HCT116 (cell line): ENCODE measurements around the gene DDX27. TPM values are rescaled to one million over a fixed set of nuclear protein-coding genes. Genes with fewer than 3 reads are reported as not detected.
A peak's percentile ranks its signal among the peaks of the same experiment; 100 is the strongest.

ENCODE experiments used
- ATAC-seq: fragments of 200-7000 bp; cut with Tn5 transposase; 2 replicates; pipeline ENCODE4 v1.9.1; 2020; ENCODE audit warnings: mild to moderate bottlenecking, moderate library complexity
- BruUV-seq: library from RNA; stranded (reverse); fragments of 400-500 nt; replicated peaks from 2 replicates; lab custom pipeline; 2021; lab: Mats Ljungman, UMichigan
- CTCF ChIA-PET: fragments of 300-600 bp; sonication (Branson Sonifier 250); formaldehyde crosslinking; loops from one replicate; lab custom pipeline; 2021; ENCODE audit warnings: antibody characterized with exemption; lab: Charles Lee
- POLR2A ChIA-PET: fragments of 300-600, 350-600 bp; sonication (Branson Sonifier 250); formaldehyde crosslinking; loops from one replicate; lab custom pipeline; 2021; ENCODE audit warnings: antibody characterized with exemption; lab: Charles Lee
- RAD21 ChIA-PET, 2 experiments: fragments of 300-600 bp; sonication (Branson Sonifier 250); formaldehyde crosslinking; loops; one replicate each; lab custom pipeline; 2023; ENCODE audit warnings: low total read pairs in 2 of 2; ENCODE audit not compliant: uncharacterized antibody in 2 of 2, unreplicated experiment in 2 of 2, low non-redundant PET in 1 of 2; lab: Charles Lee
- DNase-seq: peaks from one replicate; pipeline ENCODE4 v3.0.0-alpha.2; 2010; ENCODE audit warnings: low read depth, low spot score
- H2AFZ ChIP-seq: fragments of 200-600 bp; shearing (Covaris generic), sonication (generic); 2 replicates; pipeline ENCODE4 v1.6.1; 2017; ENCODE audit warnings: low read depth, mixed run types, mixed read lengths, antibody characterized with exemption, low read length; ENCODE audit not compliant: poor library complexity, severe bottlenecking
- H3K27ac ChIP-seq: 2 replicates; pipeline ENCODE4 v1.5.1; 2012; ENCODE audit warnings: low read depth, low read length
- H3K27me3 ChIP-seq: fragments of 200-600 bp; sonication (generic); 2 replicates; pipeline ENCODE4 v1.6.1; 2016; ENCODE audit warnings: mixed run types, low read length, mixed read lengths; ENCODE audit not compliant: insufficient read depth
- H3K36me3 ChIP-seq, 2 experiments: fragments of 200-500 bp in 1 of 2; fragments of 200-600 bp in 1 of 2; sonication (Bioruptor generic) in 1 of 2; sonication (generic) in 1 of 2; 2 replicates each; pipeline versions ENCODE4 v1.5.1 to v1.6.1; 2014 to 2016; ENCODE audit warnings: low read length in 2 of 2, inconsistent platforms in 1 of 2, mixed read lengths in 1 of 2, mixed run types in 1 of 2; ENCODE audit not compliant: insufficient read depth in 2 of 2, control insufficient read depth in 1 of 2
- H3K4me1 ChIP-seq, 2 experiments: fragments of 200-600 bp in 1 of 2; sonication (generic) in 1 of 2; 2 replicates each; pipeline versions ENCODE4 v1.5.1 to v1.6.1; 2012 to 2017; ENCODE audit warnings: low read length in 2 of 2, inconsistent platforms in 1 of 2, mild to moderate bottlenecking in 1 of 2, mixed read lengths in 1 of 2, mixed run types in 1 of 2, moderate library complexity in 1 of 2; ENCODE audit not compliant: insufficient read depth in 2 of 2, control insufficient read depth in 1 of 2
- H3K4me2 ChIP-seq: fragments of 200-600 bp; sonication (generic); 2 replicates; pipeline ENCODE4 v1.6.1; 2017; ENCODE audit warnings: mixed run types, low read length, mixed read lengths
- H3K4me3 ChIP-seq, 2 experiments: fragments of 200-600 bp in 1 of 2; sonication (generic) in 1 of 2; replicated peaks in 1 of 2; 2 replicates each; pipeline ENCODE4 v1.5.1; 2011 to 2016; ENCODE audit warnings: low read length in 2 of 2, control low read depth in 1 of 2, low read depth in 1 of 2, mild to moderate bottlenecking in 1 of 2, mixed read lengths in 1 of 2, mixed run types in 1 of 2
- H3K79me2 ChIP-seq: fragments of 200-600 bp; sonication (generic); 2 replicates; pipeline ENCODE4 v1.6.1; 2017; ENCODE audit warnings: mild to moderate bottlenecking, mixed run types, low read length, moderate library complexity, mixed read lengths; ENCODE audit not compliant: insufficient read depth
- H3K9ac ChIP-seq: fragments of 200-600 bp; sonication (generic); 2 replicates; pipeline ENCODE4 v1.6.1; 2016; ENCODE audit warnings: low read length, mixed read lengths
- H3K9me2 ChIP-seq: fragments of 200-600 bp; sonication (generic), shearing (Covaris generic); 2 replicates; pipeline ENCODE4 v1.6.1; 2017; ENCODE audit warnings: mixed run types, mild to moderate bottlenecking, moderate library complexity; ENCODE audit not compliant: insufficient read depth
- H3K9me3 ChIP-seq, 2 experiments: fragments of 200-500 bp in 1 of 2; fragments of 200-600 bp in 1 of 2; sonication (Bioruptor generic) in 1 of 2; sonication (generic) in 1 of 2; 2 replicates each; pipeline ENCODE4 v1.6.1; 2014 to 2017; ENCODE audit warnings: low read length in 2 of 2, mixed read lengths in 2 of 2, inconsistent platforms in 1 of 2, low read depth in 1 of 2, mild to moderate bottlenecking in 1 of 2, mixed run types in 1 of 2, moderate library complexity in 1 of 2; ENCODE audit not compliant: control insufficient read depth in 1 of 2, insufficient read depth in 1 of 2
- H4K20me1 ChIP-seq: fragments of 200-600 bp; sonication (generic), shearing (Covaris generic); 2 replicates; pipeline ENCODE4 v1.6.1; 2017; ENCODE audit warnings: mixed run types, mild to moderate bottlenecking, moderate library complexity; ENCODE audit not compliant: insufficient read depth
- CBX3 ChIP-seq: IDR thresholded peaks from 2 replicates; pipeline ENCODE4 v1.6.1; 2012; ENCODE audit warnings: low read depth
- CEBPB ChIP-seq: IDR thresholded peaks from 2 replicates; pipeline ENCODE4 v1.6.1; 2012; ENCODE audit warnings: low read depth
- EGR1 ChIP-seq: IDR thresholded peaks from 2 replicates; pipeline ENCODE4 v1.6.1; 2012; ENCODE audit warnings: low read depth
- ELF1 ChIP-seq: IDR thresholded peaks from 2 replicates; pipeline ENCODE4 v1.6.1; 2012; ENCODE audit warnings: low read depth, borderline replicate concordance
- EZH2phosphoT487 ChIP-seq: fragments of 200-600 bp; IDR thresholded peaks from 2 replicates; pipeline ENCODE4 v1.6.1; 2018; ENCODE audit warnings: antibody characterized with exemption, borderline replicate concordance
- FOSL1 ChIP-seq: IDR thresholded peaks from 2 replicates; pipeline ENCODE4 v1.6.1; 2012; ENCODE audit warnings: low read depth
- JUND ChIP-seq: IDR thresholded peaks from 2 replicates; pipeline ENCODE4 v1.6.1; 2012
- MAX ChIP-seq: IDR thresholded peaks from 2 replicates; pipeline ENCODE4 v1.6.1; 2012
- POLR2AphosphoS5 ChIP-seq: IDR thresholded peaks from 2 replicates; pipeline ENCODE4 v1.6.1; 2011; ENCODE audit warnings: mild to moderate bottlenecking, low read depth, low read length, moderate library complexity
- REST ChIP-seq: IDR thresholded peaks from 2 replicates; pipeline ENCODE4 v1.6.1; 2012; ENCODE audit warnings: low read depth
- SIN3A ChIP-seq: IDR thresholded peaks from 2 replicates; pipeline ENCODE4 v1.6.1; 2012; ENCODE audit warnings: low read depth
- SRF ChIP-seq: IDR thresholded peaks from 2 replicates; pipeline ENCODE4 v1.6.1; 2012; ENCODE audit warnings: low read depth
- YY1 ChIP-seq: IDR thresholded peaks from 2 replicates; pipeline ENCODE4 v1.6.1; 2011; ENCODE audit warnings: low read length, low read depth, moderate library complexity, mild to moderate bottlenecking; ENCODE audit not compliant: insufficient replicate concordance; ENCODE audit errors: extremely low read depth
- ZFX ChIP-seq: fragments of 450-650 bp; IDR thresholded peaks from 2 replicates; pipeline ENCODE4 v1.6.1; 2017
- ZNF274 ChIP-seq: fragments of 200-500 bp; sonication (Bioruptor generic); IDR thresholded peaks from 2 replicates; pipeline ENCODE4 v1.6.1; 2014; ENCODE audit warnings: mild to moderate bottlenecking, low read depth, low read length, inconsistent platforms
- intact Hi-C: fragments of 100-400 bp; cut with micrococcal nuclease; formaldehyde crosslinking; loops from 2 replicates; pipeline ENCODE4 v1.10.0; 2022
- total RNA-seq: library from RNA; stranded (reverse); gene quantifications from one replicate; pipeline ENCODE4 v1.2.1, GENCODE V29; 2021; ENCODE audit not compliant: unreplicated experiment

DDX27 gene
- total RNA-seq, 1 experiment from 2014 or later = 32.1 TPM

- Histone ChIP-seq H3K4me3 (peak overlapping the region; percentile 79 to 91), H3K4me1 (peaks cover 24 to 48% of the 10 kb centered on the region in 2 experiments), H4K20me1 (peaks cover 32% of the 10 kb centered on the region; the same call in 1 of the 2 replicates), H3K27ac (peak overlapping the region; percentile 96), H2AFZ (no peak overlapping the region), H3K79me2 (peaks cover 90% of the 10 kb centered on the region), H3K4me2 (peak overlapping the region; percentile 92), H3K27me3 (no peaks in the 10 kb centered on the region), H3K9me2 (no peaks in the 10 kb centered on the region), H3K9ac (peak overlapping the region; percentile 98), H3K36me3 (peaks cover 47 to 61% of the 10 kb centered on the region in 2 experiments), H3K9me3 (no peaks in the 10 kb centered on the region)
- ChIA-PET POLR2A (interaction anchor here (0.6 to 3.3 kb wide), 6 partner anchors 10 to 231 kb away, joined by 3 to 15 read pairs (median 3); partner anchors contain the start of gene DDX27), RAD21 (no interaction called here), CTCF (no interaction called here)
- TF ChIP-seq SIN3A (no peak), ZNF274 (no peak), EGR1 (no peak), ZFX (no peak), ELF1 (no peak), SRF (no peak), CBX3 (no peak)
- no peak; the same call in 1 of the 2 replicates for ATAC-seq
- no TSS peak for BruUV-seq
- no peak for DNase-seq
- intact Hi-C loops = no loop called here
Measured at GRCh38 chr20:49277786-49278035, 58.5 kb downstream of the DDX27 start.

GRCh38 chr20:49278036-49278817, 59.0 kb downstream of the DDX27 start, which contains the start of gene ZNFX1:
Gene ZNFX1 (minus strand): TSS chr20:49278057. CDS start chr20:49275839, 2,218 bp downstream.
- peak; percentile 94 for DNase-seq
- Histone ChIP-seq H3K9ac (peak within 1 kb of the TSS; percentile 98), H2AFZ (no peak within 1 kb of the TSS), H3K9me2 (no peaks in the 10 kb centered on the region), H3K27ac (peak within 1 kb of the TSS; percentile 96), H3K4me1 (peaks cover 28 to 53% of the 10 kb centered on the region in 2 experiments), H3K36me3 (peaks cover 50 to 62% of the 10 kb centered on the region in 2 experiments), H3K9me3 (no peaks in the 10 kb centered on the region), H3K27me3 (no peaks in the 10 kb centered on the region), H4K20me1 (peaks cover 37% of the 10 kb centered on the region; the same call in 1 of the 2 replicates), H3K4me2 (peak within 1 kb of the TSS; percentile 92), H3K4me3 (peak within 1 kb of the TSS; percentile 79 to 91), H3K79me2 (peaks cover 90% of the 10 kb centered on the region)
- BruUV-seq = no TSS peak
- intact Hi-C loops = no loop called here
- ChIA-PET POLR2A (interaction anchor here (0.6 to 3.3 kb wide), 8 partner anchors 9 to 232 kb away, joined by 3 to 15 read pairs (median 3); partner anchors contain the start of gene DDX27), RAD21 (no interaction called here), CTCF (no interaction called here)
- peak; percentile 88 for ATAC-seq
- TF ChIP-seq ZNF274 (no peak), SIN3A (peak; percentile 99), CEBPB (no peak), EGR1 (peak; percentile 60), JUND (no peak), YY1 (peak; percentile 95), EZH2phosphoT487 (no peak), SRF (no peak), ZFX (peak; percentile 96), MAX (peak; percentile 78), FOSL1 (no peak), REST (no peak), ELF1 (peak; percentile 51; the same call in 1 of the 2 replicates), POLR2AphosphoS5 (peak; percentile 100)
